Peyer's patch (tissue), 4 donors: ENCODE measurements around the gene PLA2G4E.

ENCODE experiments used
- CTCF ChIP-seq, 6 experiments: fragments of 450-650 bp in 4 of 6; fragments of 200-600 bp in 2 of 6; sonication (generic) in 1 of 6; IDR thresholded peaks; one replicate each; pipeline ENCODE4 v1.5.1; 2017 to 2019; ENCODE audit warnings: antibody characterized with exemption in 6 of 6, mild to moderate bottlenecking in 3 of 6, moderate library complexity in 1 of 6
- POLR2A ChIP-seq, 2 donors: fragments of 450-650 bp; IDR thresholded peaks; one replicate each; pipeline ENCODE4 v1.5.1; 2017; ENCODE audit warnings: antibody characterized with exemption in 2 of 2, mild to moderate bottlenecking in 2 of 2, moderate library complexity in 2 of 2

GRCh38 chr15:41948490-41948889, 72.4 kb downstream of the PLA2G4E start:
- TF ChIP-seq CTCF (IDR thresholded peaks at IDR 0.05) (no peak), POLR2A (IDR thresholded peaks at IDR 0.05) (no peak)
